Stimulated activated naive CD4-positive, alpha-beta T cell treated with Interleukin-2 at 50 U/mL for 16 hours (primary cell): Measurements from ENCODE around the gene WBP1.
A peak's percentile ranks its signal among the peaks of the same experiment; 100 is the strongest.
"Not testable (repeated sequence)": the region's sequence is repeated elsewhere in the genome, so short reads cannot be mapped to it uniquely, and the experiment has no call there.

ENCODE experiments used
- DNase-seq: peaks from one replicate; lab custom pipeline; 2025; lab: John Stamatoyannopoulos, UW

Gene WBP1

DNA sequence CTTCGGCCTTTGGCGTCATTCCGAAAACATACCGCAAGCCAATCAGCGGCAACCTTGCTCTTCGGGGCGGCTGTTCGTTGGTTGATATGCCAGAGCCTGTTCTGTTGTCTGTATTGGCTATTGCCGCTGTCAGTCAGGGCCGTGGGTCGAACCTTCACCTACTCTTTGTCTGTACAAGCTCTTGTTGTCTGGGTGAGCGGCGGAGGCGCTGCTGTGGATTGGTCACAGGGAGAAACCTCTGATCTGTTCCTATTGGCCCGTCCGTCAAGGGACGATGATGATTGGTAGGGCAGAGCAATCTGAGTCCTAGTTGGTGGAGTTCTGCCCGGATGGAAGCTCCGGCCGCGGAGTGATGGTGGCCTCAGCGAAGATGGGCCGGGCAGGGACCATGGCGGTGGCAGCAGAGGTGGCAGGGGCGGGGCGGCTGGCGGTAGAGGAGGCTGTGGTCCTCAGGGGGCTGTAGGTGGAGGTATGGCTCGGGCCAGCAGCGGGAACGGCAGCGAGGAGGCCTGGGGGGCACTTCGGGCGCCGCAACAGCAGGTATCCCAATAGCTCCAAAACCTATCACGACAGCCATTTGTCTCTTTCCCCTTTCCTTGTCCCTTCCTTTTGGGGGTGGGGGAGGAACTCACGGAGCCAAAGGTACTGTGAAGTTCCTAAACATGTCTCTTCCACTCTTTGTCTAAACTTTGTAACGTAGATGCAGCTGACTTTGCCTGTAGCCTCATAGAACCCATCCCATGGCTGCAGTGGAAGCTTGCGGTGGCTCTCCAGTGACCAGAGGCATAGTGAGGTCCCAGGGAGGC lies at the start of gene WBP1:
TSS of gene WBP1 (plus strand) at position 307 of the 806 bp plus-strand sequence. CDS start at position 472, 165 bp downstream.
- DNase-seq, result peak; percentile 99

DNA sequence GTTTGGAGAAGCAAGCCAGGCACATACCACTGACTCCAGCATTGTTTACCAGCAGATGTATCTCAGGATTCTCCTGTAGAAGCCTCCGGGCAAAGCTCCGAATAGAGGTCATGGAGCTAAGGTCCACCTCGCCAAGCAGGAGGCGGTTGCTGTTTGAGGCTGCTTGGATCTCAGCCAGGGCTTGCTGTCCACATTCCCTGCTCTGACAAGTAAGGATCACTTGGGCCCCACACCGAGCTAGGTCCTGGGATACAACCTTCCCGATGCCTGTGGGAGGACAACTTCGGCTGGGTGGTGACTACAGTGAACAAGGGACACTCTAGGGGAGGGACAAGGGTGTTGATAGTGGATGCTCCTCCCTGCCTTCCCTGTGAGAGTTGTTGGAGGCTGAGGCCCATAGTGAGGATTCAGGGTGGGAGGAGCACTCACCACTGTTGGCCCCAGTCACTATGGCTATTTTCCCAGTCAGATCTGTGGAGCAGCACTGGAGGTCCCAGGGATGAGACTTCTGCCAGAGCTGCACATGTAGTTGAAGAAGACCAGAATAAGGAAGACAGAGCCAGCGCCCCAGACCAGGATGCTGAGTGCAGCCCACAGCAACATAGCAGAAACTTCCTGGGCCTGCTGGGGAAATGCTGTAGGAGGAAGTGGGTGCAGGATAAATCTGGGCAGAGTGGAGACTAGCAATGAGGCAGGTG lies 45.1 kb upstream of the WBP1 start:
- DNase-seq, result no peak

DNA sequence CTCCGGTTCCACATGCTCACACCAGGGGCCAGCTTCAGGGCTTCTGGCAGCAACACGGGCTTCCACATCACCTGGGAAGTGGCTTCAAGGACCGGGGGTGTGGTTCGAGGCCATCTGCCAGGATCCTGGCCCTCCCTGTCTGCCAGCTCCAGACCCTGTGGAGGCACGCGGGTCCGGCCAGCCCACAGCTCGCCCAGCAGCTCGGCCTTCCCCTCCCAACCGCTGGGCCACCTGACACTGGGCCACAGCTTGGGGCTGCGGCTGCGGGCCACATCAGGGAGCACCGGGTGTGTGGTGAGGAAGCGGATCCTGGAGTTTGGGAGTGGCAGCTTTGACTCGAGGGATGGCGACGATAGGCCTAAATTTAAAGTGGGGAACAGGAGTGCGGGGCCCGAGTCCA lies 43.8 kb upstream of the WBP1 start:
- DNase-seq, result no peak

DNA sequence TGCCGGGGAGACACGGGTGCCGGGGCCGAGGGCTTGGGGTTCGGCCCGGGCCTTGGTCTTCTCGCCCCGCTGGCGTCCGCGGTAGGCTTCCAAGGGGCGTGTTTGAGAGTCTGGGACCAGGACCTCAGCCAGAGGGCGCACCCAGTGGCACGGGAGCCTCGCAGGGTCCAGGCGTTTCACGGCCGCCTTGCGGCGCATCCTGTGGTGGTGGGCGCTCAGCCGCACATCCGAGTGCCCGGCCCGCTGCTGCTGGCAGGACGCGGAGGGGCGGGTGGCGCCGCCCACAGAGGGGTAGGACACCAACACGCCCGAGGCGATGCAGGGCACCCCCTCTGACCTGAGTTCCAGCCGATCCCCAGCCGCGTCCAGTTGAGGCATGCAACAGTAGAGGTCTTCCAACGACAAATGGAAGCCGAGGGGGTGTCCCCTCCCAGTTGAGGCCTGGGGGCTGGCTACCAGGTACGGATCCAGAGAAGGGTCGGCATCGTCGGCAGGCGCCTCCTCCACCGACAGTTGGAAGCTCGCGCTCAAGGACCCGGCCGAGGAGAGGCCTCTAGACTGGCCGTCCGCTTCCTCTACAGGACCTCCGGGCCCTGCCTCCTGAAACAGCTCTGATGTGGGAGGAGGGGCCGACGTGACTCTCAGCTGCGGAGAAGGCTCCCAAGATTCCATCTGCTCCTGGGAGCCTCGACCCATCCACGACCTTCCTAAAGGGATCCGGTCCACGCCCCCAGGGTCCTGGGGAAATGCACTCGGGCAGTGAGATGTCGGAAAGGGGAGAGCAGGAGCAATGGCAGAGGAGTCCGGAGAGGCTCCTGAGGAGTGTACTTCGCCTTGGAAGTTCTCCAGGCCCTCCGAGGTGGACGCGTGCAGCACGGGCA lies 43.1 kb upstream of the WBP1 start:
- no peak for DNase-seq

DNA sequence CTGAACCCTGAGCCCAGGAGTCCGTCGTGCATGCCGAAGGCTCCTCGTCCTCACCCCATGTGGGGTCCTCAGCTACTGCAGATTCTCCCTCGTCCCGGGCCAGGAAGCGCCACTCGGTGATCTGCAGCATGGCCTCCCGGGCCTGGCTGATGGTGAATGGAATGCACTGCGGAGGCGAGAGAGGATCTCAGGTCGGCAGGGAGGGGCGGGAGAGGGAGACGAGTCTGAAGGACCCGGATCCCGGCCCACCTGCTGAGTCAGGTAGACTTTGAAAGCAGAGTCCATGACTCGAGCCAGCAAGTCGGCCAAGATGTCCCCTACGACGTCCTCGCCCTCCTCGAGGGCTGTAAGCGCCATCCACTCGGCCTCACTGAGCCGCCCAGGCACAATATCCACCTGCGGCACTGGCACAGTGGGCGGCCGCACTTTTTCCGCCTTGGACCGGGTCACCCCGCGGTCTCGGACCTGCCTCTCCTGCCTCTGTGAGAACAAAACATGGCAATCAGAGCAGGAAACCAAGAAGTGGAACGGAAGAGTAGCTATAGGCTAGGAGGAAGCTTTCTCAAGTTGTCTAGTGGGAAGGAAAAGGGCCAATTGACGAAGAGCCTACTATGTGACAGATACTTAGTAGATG lies 42.4 kb upstream of the WBP1 start:
- no peak for DNase-seq

DNA sequence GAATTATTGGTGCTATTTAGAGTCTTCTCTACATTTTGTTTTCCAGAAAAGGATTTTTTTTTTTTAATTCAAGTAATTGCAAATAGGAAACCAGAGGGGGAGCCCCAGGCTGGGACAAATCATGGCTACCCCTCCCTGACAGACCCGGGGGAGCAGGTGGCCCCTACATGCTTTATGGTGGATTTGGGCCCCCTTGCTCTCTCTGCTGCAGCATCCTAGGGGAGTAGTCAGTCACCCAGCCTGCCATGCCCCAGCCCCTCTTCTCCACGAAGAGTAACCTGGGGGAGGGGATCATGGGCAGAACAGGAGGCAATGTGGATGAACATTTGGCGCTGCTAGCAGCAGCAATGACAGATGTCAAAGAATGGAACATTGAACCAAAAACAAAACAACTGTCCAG lies 41.5 kb upstream of the WBP1 start:
- DNase-seq, result no peak

DNA sequence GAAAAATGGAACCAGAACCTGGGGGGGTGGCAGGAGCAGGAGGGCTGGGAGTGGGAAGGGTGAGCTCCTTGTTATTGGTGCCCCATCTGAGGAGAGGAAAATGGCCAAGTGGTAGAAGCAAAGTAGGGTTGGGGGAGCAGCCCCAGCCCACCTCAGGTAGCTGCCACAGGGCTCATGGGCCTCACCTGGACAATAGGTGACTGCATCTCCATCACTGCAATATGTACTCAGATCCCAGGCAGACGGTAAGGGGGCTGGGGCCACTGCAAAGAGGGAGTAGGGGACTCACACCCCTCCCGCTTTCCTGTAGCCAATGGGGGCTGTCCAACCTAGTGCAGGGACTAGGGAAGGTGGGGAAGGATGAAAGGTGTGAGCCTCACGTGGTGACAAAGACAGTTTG lies 41.0 kb upstream of the WBP1 start:
- no peak for DNase-seq

DNA sequence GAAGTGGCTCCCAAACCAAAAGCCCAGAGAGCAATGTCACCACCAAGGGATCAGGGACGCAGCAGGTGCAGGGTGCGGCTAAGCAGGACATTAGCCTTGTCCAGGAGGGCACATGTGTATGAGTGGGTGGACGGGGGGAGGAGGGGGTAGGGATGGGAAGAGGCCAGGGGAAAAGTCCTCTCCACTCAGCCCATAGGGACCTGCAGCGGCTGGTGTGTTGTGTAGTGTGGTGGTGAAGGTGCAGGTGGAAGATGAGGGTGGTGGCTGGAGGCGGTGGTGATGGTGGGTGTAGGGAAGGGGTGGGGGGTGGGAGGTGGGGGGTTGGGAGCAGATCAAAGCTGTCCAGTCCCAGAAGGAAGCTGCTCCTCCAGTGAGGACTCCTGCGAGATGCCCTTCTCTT lies 40.5 kb upstream of the WBP1 start:
- no peak for DNase-seq

DNA sequence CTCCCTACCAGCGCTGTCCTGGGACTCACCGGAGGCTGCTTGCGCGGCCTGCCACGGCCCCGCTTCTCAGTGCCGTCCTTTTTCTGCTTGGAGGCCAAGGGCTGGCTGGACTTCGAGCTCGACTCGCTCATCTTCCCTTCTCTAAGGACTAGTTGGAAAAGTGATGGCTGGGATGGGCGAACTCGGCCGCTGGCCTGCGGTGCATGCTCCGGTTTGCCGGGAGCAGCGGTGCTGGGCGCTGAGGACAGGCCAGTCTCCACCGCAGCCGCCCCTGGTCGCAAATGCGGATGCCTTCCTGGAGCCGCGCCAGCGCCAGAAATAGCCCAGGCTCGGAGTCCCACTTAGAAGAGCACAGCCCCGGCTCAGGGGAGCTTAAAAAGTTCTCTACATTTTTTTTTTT lies 39.9 kb upstream of the WBP1 start:
- no peak for DNase-seq

DNA sequence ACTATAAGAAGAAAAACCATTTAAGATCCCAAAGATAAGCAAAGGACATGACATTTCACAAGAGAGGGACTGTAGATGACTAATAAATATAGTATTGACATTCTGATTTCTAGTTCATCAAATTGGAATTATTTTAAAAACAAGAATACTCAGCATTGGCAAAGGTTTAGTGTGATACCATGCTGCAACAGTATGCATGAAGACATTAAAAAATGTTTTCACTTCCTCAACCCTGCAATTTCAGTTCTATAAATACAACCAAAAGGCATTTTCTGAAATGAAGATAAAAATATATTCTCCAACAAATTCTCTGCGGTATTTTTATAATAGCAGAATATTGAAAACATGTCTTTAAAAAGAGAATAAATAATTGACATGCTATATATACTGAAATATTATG lies 38.9 kb upstream of the WBP1 start:
- no peak for DNase-seq

DNA sequence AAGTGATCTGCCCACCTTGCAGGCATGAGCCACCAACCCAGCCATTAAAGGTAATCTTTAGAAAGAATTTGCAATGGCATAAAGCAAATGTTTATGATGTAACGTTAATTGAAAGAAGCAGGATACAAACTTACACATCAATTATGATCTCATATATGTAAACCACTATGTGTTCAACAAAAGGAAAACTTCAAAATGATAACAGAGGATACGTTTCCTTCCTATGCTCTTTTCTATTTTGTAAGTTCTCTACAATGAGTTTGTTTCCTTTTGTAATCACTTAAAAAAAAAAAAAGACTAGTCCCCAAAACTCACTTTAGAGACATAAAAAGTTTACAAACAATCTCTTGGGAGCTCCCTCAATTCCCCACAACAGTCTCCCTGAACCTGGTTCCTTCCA lies 38.2 kb upstream of the WBP1 start:
- no peak for DNase-seq

DNA sequence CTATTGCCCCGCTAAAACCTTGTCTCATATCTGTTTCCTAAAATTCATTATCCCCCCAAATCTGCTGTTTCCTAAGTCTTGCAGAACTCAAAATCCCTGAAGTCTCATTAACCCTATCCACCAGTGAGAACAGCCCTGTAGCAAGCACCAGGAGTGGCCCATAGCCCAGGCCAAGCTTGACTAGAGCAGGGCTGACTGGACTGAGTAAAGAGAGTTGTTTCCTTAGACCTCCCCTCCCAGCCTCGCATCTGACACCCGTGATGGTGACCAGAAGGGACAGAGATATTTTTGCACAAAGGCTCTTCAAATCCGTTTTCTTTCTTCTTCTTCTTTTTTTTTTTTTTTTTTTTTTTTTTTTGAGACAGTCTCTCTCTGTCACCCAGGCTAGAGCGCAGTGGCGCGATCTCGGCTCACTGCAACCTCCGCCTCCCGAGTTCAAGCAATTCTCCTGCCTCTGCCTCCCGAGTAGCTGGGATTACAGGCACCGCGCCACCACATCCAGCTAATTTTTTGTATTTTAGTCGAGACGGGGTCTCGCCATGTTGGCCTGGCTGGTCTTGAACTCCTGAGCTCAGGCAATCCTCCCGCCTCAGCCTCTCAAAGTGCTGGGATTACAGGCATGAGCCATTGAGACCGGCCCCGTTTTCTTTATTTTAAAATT lies 37.7 kb upstream of the WBP1 start:
- DNase-seq, result not testable (repeated sequence)

DNA sequence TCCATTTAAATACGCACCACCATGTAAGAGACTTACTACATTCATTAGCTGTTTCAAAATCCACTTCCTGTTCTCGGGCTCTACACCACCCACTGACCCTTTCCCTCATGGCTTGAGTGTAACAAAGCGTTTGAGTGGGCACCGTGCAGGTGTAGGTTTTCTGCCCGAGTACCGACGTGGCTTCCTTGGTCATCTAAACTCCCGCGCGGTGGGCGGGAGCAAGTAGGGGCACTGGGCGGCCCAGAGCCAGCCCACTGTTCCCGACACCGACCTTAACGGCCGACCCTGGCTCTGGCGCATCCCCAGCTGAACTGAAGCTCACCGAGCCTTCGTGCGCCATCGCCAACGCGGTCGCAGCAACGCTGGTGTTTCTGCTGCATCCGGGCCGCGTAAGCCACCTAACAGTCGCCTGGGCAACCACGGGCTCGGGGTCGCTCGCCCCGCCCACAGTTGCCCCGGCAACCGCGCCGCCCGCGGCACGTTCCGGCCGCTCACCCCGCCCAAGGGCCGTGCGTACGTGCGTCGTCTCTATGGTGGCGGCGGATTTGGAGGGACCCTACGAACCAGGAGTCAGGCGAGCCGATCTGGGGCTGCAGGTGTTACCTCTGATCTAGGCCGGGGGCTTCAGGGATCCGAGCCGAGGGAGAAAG lies 36.9 kb upstream of the WBP1 start, which contains the start of the genes C2orf81 and WDR54:
TSS of gene C2orf81 (minus strand) at position 399 of the 650 bp plus-strand sequence. CDS start at position 340, 59 bp downstream.
TSS of gene WDR54 (plus strand) at position 510 of the 650 bp plus-strand sequence. CDS start 424 bp downstream, outside the sequence.
- DNase-seq, result peak; percentile 92

DNA sequence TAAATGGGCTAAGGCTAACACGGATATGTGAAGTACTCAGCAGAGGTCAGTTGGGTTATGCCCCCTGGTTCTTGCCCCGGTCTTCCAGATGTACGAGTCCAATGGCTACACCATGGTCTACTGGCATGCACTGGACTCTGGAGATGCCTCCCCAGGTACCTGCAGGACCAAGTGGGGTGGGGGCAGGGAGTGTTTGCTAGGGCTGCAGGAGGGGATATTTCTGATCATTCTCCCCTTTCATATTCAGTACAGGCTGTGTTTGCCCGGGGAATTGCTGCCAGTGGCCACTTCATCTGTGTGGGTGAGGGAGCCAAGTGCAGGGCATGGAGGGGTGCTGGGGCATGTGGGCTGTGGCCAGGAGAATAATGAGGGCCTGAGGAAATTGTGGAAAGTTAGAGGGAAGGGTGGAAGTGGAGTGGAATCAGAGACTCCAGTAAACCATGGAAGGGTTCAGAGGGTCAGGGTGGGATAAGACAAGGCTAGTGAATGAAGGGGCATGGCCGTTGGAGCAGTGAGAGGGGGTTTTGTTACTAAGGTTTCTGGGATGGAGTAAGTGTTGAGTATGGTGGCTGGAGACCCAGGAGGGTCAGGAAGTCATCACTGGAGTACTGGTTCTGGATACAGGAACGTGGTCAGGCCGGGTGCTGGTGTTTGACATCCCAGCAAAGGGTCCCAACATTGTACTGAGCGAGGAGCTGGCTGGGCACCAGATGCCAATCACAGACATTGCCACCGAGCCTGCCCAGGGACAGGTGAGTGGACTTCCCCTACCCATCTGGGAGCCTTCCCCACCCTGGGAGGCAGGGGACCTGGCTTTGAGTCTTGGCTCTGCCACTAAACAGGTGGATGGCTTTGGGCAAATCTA lies 34.8 kb upstream of the WBP1 start:
- DNase-seq, result no peak

DNA sequence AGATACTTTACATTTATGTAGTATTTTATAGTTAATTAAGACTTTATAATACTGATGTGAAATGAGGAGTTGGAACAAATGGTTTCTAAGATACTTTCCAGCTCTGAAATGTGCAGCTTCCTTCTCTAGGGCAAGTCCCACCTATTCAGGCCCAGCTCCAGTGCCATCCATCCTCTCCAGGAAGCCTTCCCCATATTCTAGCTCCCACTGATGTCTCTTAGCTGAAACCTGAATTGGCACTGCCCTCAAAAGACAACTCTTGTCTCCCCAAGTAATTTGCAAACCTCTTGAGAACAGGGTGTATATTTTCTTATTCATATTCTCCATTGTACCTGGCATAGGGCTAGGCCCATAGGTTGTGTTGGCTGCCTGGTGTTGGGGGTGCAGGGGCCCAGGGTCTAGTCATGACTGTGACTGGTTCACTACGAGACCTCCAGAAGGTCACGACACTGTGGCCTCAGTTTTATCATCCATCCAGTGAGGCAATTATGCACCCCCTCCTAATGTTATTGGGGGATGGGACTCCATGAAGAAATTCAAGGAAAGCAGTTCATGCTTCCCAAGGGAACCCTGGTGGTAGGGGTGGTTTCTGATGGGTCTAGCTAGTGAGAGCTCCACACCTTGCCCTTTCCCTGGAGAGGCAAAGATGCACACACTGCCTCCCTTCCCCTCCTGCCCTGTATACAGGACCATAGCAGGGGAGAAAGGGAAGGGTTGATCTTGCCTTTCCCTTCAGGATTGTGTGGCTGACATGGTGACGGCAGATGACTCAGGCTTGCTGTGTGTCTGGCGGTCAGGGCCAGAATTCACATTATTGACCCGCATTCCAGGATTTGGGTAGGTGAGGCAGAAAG lies 33.9 kb upstream of the WBP1 start:
- no peak for DNase-seq

DNA sequence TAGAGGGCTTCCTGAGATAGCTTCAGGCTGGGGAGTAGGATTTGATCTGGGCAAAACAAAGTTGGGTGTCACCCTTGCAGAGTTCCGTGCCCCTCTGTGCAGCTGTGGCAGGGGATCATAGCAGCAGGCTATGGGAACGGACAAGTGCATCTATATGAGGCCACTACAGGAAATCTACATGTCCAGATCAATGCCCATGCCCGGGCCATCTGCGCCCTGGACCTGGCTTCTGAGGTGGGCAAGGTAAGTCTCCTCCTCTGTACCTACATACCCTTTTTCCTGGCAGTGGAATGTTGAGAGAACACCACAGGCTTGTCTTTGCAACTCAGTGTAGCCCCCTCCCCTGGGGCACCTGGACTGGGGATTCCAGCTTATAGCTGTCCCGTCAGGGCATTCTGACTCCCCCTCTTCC lies 33.2 kb upstream of the WBP1 start:
- DNase-seq, result no peak

DNA sequence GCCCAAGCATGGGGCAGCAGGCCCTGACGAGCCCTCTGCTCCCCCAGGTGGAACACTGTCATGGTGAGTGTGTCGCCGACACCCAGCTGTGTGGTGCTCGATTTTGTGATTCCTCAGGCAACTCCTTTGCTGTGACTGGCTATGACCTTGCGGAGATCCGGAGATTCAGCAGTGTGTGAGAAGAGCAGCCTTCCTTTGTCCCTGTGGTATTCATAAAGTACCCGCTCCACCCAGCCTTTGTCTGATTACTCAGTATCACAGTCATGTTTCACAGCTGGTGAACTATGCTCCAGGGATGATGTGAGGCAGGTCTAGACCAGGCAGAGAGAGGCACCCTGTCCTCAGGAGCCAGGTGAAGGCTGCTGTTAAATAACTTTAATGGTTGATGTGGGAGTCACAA lies 32.7 kb upstream of the WBP1 start:
- no peak for DNase-seq

DNA sequence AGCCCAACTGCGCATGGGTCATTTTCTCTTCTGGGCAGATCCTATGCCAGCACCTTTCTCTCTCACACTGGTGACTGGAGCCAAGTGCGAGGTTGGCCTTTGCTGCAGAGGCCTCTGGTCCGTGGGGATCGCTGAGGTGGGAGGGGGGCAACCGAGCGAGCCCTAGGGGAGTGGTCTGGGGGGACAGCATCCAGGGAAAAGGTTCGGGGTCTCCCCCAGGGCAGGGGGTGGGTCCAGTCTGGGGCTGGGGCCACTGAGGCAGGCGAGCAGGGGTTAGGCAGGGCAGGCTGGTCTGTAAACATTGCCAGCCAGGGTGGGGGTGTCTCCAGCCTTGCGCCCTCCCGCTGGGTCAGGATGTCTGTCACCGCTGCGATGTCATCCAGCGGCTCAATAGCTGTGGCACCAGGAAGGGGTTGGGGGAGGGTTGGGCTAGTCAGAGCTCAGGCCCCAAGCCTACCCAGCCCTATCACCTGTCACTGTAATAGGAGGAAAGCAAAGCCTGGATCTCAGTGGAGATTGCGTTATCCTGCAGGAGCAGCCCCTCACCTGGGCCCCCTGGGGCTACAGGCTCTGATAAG lies 32.0 kb upstream of the WBP1 start:
- no peak for DNase-seq
